Natural killer cell (primary cell): ENCODE measurements around the gene EPHA2. TPM values are rescaled to one million over a fixed set of nuclear protein-coding genes. Genes with fewer than 3 reads are reported as not detected.

ENCODE experiments used
- ATAC-seq, 3 donors: fragments of 150-1000 bp in 2 of 3; fragments of 200-7000 bp in 1 of 3; cut with Tn5 transposase; 1 replicate in 1 of 3; 2 replicates in 2 of 3; pipeline ENCODE4 v1.10.0; 2021; ENCODE audit warnings: mild to moderate bottlenecking in 2 of 3, moderate library complexity in 2 of 3
- DNase-seq, 2 donors: peaks; one replicate each; pipeline versions ENCODE4 v3.0.0 to v3.0.0-alpha.2; 2013 to 2021; ENCODE audit warnings: mixed read lengths in 1 of 2
- H3K27ac ChIP-seq: one replicate; pipeline ENCODE4 v1.5.1; 2013; ENCODE audit warnings: mild to moderate bottlenecking, low read length
- H3K27me3 ChIP-seq: one replicate; pipeline ENCODE4 v1.6.1; 2013; ENCODE audit warnings: low read length; ENCODE audit not compliant: control insufficient read depth, insufficient read depth
- H3K36me3 ChIP-seq: one replicate; pipeline ENCODE4 v1.6.1; 2013; ENCODE audit warnings: low read length; ENCODE audit not compliant: control insufficient read depth, insufficient read depth
- H3K4me1 ChIP-seq: one replicate; pipeline ENCODE4 v1.6.1; 2013; ENCODE audit warnings: low read length; ENCODE audit not compliant: control insufficient read depth, insufficient read depth
- H3K4me3 ChIP-seq: one replicate; pipeline ENCODE4 v1.5.1; 2013; ENCODE audit warnings: low read length
- H3K9me3 ChIP-seq: one replicate; pipeline ENCODE4 v1.6.1; 2013; ENCODE audit warnings: low read length; ENCODE audit not compliant: control insufficient read depth, insufficient read depth
- H3K27ac Mint-ChIP-seq, 2 donors: one replicate each; pipeline ENCODE4 v1.8.0; 2022; ENCODE audit warnings: mild to moderate bottlenecking in 2 of 2, mixed read lengths in 2 of 2, moderate library complexity in 1 of 2
- H3K27me3 Mint-ChIP-seq, 2 donors: one replicate each; pipeline ENCODE4 v1.8.0; 2022; ENCODE audit warnings: low read depth in 2 of 2, mixed read lengths in 2 of 2
- H3K36me3 Mint-ChIP-seq: one replicate; pipeline ENCODE4 v1.8.0; 2022; ENCODE audit warnings: mixed read lengths
- H3K4me1 Mint-ChIP-seq, 2 donors: one replicate each; pipeline ENCODE4 v1.8.0; 2022; ENCODE audit warnings: mixed read lengths in 2 of 2
- H3K4me3 Mint-ChIP-seq: one replicate; pipeline ENCODE4 v1.8.0; 2022; ENCODE audit warnings: mild to moderate bottlenecking, moderate library complexity, mixed read lengths
- H3K9me3 Mint-ChIP-seq, 2 donors: one replicate each; pipeline ENCODE4 v1.8.0; 2022; ENCODE audit warnings: mixed read lengths in 2 of 2
- WGBS: methylation state at CpG from one replicate; pipeline ENCODE4 v1.1.7; 2013; ENCODE audit warnings: missing lambda C conversion rate; ENCODE audit not compliant: insufficient coverage; 5-methylcytosine and 5-hydroxymethylcytosine counted together
- intact Hi-C: fragments of 100-400 bp; cut with micrococcal nuclease; formaldehyde crosslinking; loops from one replicate; pipeline ENCODE4 v1.14.2; 2022
- total RNA-seq, 4 donors: library from RNA; stranded (reverse); fragments of 120-200 nt in 1 of 4; gene quantifications; one replicate each; pipeline versions ENCODE4 v1.2.3 to v1.2.4, GENCODE V29; 2013 to 2022
- TF ChIP-seq, protein P1 (sequence below): fragments of 200-600 bp; IDR thresholded peaks from one replicate; pipeline ENCODE4 v1.8.0; 2022; ENCODE audit warnings: antibody characterized with exemption

EPHA2 gene
- total RNA-seq, 3 donors from 2014 or later (not counting 1 experiment from before 2014, with no cell fraction given) = 0.13 TPM; not detected in 2

DNA sequence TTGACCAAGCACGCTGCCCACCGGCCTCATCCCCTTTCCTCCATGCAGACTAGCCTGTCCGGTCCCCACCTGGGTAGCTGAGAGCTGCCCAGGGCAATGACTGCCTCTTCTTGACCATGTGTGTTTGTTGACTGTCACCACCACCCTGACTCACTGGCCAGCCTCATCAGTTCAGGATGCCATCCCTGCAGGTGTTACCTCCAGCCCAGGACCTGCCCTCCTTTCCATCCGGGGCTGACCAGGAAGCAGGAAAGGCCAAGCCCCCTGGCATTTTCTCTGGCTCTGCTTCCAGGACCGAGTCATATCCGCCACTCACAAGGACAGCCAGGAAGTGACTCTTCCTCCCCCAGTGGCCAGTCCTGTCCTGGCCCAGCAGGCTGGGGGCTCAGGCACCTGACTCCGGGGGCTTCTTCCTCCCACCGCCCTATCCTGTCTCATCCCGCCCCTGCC lies 17.1 kb downstream of the EPHA2 start:
- H3K4me1 Mint-ChIP-seq = peaks cover 0 to 16% of the 10 kb centered on the region in 2 donors
- no peak for ATAC-seq
- no peak overlapping the region for H3K27ac ChIP-seq
- peaks cover 3% of the 10 kb centered on the region for H3K4me1 ChIP-seq
- H3K4me3 Mint-ChIP-seq = no peak overlapping the region
- H3K9me3 Mint-ChIP-seq = no peaks in the 10 kb centered on the region
- H3K27me3 Mint-ChIP-seq = peaks cover 0 to 8% of the 10 kb centered on the region in 2 donors
- H3K27ac Mint-ChIP-seq = no peak overlapping the region
- no peak for DNase-seq
- H3K9me3 ChIP-seq = no peaks in the 10 kb centered on the region
- WGBS = 89% methylated on average over 9 of the region's 9 CpGs
- intact Hi-C loops = no loop called here
- H3K36me3 Mint-ChIP-seq = no peaks in the 10 kb centered on the region
- no peaks in the 10 kb centered on the region for H3K27me3 ChIP-seq
- TF ChIP-seq, protein P1, sequence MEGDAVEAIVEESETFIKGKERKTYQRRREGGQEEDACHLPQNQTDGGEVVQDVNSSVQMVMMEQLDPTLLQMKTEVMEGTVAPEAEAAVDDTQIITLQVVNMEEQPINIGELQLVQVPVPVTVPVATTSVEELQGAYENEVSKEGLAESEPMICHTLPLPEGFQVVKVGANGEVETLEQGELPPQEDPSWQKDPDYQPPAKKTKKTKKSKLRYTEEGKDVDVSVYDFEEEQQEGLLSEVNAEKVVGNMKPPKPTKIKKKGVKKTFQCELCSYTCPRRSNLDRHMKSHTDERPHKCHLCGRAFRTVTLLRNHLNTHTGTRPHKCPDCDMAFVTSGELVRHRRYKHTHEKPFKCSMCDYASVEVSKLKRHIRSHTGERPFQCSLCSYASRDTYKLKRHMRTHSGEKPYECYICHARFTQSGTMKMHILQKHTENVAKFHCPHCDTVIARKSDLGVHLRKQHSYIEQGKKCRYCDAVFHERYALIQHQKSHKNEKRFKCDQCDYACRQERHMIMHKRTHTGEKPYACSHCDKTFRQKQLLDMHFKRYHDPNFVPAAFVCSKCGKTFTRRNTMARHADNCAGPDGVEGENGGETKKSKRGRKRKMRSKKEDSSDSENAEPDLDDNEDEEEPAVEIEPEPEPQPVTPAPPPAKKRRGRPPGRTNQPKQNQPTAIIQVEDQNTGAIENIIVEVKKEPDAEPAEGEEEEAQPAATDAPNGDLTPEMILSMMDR = no peak
- no peak overlapping the region for H3K4me3 ChIP-seq
- no peaks in the 10 kb centered on the region for H3K36me3 ChIP-seq

DNA sequence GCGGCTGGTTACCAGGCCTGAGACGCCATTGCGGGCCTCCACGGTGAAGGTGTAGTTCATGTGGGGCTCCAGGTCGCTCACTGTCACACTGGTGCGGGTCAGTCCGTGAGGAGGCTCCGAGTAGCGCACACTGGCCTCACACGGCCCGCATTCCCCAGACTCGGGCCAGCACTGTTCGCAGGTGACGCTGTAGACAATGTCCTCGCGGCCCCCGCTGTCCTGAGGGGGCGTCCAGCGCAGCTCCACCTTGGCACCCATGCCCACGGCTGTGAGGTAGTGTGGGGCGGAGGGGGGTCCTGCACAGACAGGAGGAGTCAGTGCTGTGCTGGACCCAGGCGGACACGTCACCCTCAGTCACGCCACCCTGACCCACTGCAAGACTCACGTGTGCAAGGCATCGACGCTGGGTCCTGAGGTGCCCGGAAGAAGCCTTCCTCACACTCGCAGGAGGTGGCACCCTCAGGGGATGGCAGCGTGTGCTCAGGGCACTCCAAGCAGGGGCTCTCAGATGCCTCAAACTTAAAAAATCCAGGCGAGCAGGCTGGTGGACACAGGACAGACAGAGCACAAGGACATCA lies 17.9 kb downstream of the EPHA2 start:
- WGBS = 92% methylated on average over 31 of the region's 31 CpGs

DNA sequence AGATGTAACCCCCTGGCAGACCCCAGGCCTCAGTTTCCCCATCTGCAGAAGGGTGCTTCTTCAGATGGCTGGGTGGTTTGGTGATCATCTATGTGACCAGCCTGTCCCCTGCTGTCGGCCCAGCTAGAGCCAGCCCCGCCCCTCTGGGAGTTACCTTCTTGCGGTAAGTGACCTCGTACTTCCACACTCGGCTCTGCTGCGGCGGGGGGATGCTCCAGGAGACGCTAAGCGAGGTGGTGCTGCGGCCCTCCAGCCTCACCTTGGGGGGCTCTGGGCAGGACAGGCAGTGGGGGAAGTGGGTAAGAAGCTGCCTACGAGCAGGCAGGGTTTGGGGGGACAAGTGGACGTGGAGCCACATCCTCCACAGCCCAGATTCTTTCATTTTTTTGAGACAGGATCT lies 20.4 kb downstream of the EPHA2 start:
- Histone ChIP-seq H3K36me3 (no peaks in the 10 kb centered on the region), H3K4me1 (no peaks in the 10 kb centered on the region), H3K4me3 (no peak overlapping the region), H3K27me3 (no peaks in the 10 kb centered on the region), H3K9me3 (no peaks in the 10 kb centered on the region), H3K27ac (no peak overlapping the region)
- Mint-ChIP-seq H3K4me1 (peaks cover 0 to 10% of the 10 kb centered on the region in 2 donors), H3K27me3 (peaks cover 0 to 3% of the 10 kb centered on the region in 2 donors), H3K36me3 (no peaks in the 10 kb centered on the region), H3K27ac (no peak overlapping the region), H3K4me3 (no peak overlapping the region), H3K9me3 (no peaks in the 10 kb centered on the region)
- intact Hi-C loops = no loop called here
- 84% methylated on average over 12 of the region's 12 CpGs for WGBS
- DNase-seq = no peak
- no peak for ATAC-seq
- TF ChIP-seq, protein P1 = no peak

More for the DNA sequence above, 17.9 kb downstream of the EPHA2 start:
- no peak overlapping the region for H3K27ac ChIP-seq
- ATAC-seq = no peak
- H3K27ac Mint-ChIP-seq = no peak overlapping the region
- no peaks in the 10 kb centered on the region for H3K9me3 Mint-ChIP-seq
- intact Hi-C loops = no loop called here
- peaks cover 3% of the 10 kb centered on the region for H3K4me1 ChIP-seq
- TF ChIP-seq, protein P1 = no peak
- peaks cover 0 to 16% of the 10 kb centered on the region in 2 donors for H3K4me1 Mint-ChIP-seq
- no peak overlapping the region for H3K4me3 ChIP-seq
- no peaks in the 10 kb centered on the region for H3K36me3 ChIP-seq
- no peak overlapping the region for H3K4me3 Mint-ChIP-seq
- peaks cover 0 to 7% of the 10 kb centered on the region in 2 donors for H3K27me3 Mint-ChIP-seq
- DNase-seq = no peak
- H3K27me3 ChIP-seq = no peaks in the 10 kb centered on the region
- no peaks in the 10 kb centered on the region for H3K36me3 Mint-ChIP-seq
- H3K9me3 ChIP-seq = no peaks in the 10 kb centered on the region

DNA sequence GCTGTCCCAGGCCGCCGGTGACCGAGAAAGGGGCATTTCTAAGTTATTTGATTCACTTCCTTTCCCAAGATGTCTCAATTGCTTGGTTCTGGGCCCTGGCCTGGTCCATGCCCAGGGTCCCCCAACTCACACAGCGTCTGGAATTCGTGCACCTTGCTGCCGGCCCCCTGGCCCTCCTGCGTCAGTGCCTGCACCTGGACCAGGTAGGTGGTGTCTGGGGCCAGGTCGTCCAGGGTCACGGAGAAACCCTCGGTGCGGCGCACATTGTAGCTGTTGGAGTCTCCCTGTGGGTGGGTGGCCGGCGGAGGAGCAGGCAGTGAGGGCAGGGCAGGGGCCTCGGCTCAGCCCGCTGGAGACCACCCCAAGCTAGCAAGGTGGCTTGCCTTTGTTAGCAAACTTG lies 21.0 kb downstream of the EPHA2 start:
- H3K4me3 ChIP-seq = no peak overlapping the region
- no peak overlapping the region for H3K4me3 Mint-ChIP-seq
- H3K36me3 ChIP-seq = no peaks in the 10 kb centered on the region
- intact Hi-C loops = no loop called here
- H3K4me1 ChIP-seq = no peaks in the 10 kb centered on the region
- TF ChIP-seq, protein P1 = no peak
- DNase-seq (no peak), ATAC-seq (no peak)
- no peak overlapping the region for H3K27ac Mint-ChIP-seq
- no peaks in the 10 kb centered on the region for H3K36me3 Mint-ChIP-seq
- H3K4me1 Mint-ChIP-seq = peaks cover 0 to 10% of the 10 kb centered on the region in 2 donors
- WGBS = 95% methylated on average over 16 of the region's 16 CpGs
- H3K27me3 Mint-ChIP-seq = peaks cover 0 to 3% of the 10 kb centered on the region in 2 donors
- no peaks in the 10 kb centered on the region for H3K9me3 ChIP-seq
- no peak overlapping the region for H3K27ac ChIP-seq
- H3K27me3 ChIP-seq = no peaks in the 10 kb centered on the region
- no peaks in the 10 kb centered on the region for H3K9me3 Mint-ChIP-seq
